OCI-LY3 (cell line): ENCODE measurements around the gene GJB5.

Source experiments
- H2AFZ ChIP-seq: fragments of 200-600, 300-600 bp; shearing (Covaris generic); 2 replicates; pipeline ENCODE4 v1.6.0; 2014; ENCODE audit warnings: antibody characterized with exemption, low read depth, low read length
- H3K27ac ChIP-seq: fragments of 200-600, 300-600 bp; sonication (generic); 2 replicates; pipeline ENCODE4 v1.5.1; 2014; ENCODE audit warnings: mild to moderate bottlenecking, low read length, moderate library complexity, mixed read lengths
- H3K27me3 ChIP-seq: fragments of 200-600, 300-600 bp; sonication (generic); 2 replicates; pipeline ENCODE4 v1.6.1; 2014; ENCODE audit warnings: low read depth, low read length, mixed read lengths
- H3K36me3 ChIP-seq: fragments of 200-600, 300-600 bp; sonication (generic); replicated peaks from 2 replicates; pipeline ENCODE3; 2014; ENCODE audit warnings: low read depth, low read length, mixed read lengths
- H3K4me1 ChIP-seq: fragments of 300-600, 200-600 bp; sonication (generic); 2 replicates; pipeline ENCODE4 v1.6.1; 2014; ENCODE audit warnings: low read length, mixed read lengths
- H3K4me2 ChIP-seq: fragments of 200-600, 300-600 bp; sonication (generic); 2 replicates; pipeline ENCODE4 v1.6.1; 2014; ENCODE audit warnings: low read length, mixed read lengths
- H3K4me3 ChIP-seq: fragments of 300-600, 200-600 bp; sonication (generic); 2 replicates; pipeline ENCODE4 v1.5.1; 2014; ENCODE audit warnings: antibody characterized with exemption, mild to moderate bottlenecking, low read length, moderate library complexity
- H3K79me2 ChIP-seq: fragments of 300-600, 200-600 bp; shearing (Covaris generic); 2 replicates; pipeline ENCODE4 v1.6.1; 2014; ENCODE audit warnings: mild to moderate bottlenecking, low read length, mixed read lengths
- H3K9ac ChIP-seq: fragments of 300-600, 200-600 bp; shearing (Covaris generic); 2 replicates; pipeline ENCODE4 v1.6.0; 2014; ENCODE audit warnings: mild to moderate bottlenecking, low read length, moderate library complexity
- H3K9me3 ChIP-seq: fragments of 200-600, 300-600 bp; shearing (Covaris generic); 2 replicates; pipeline ENCODE4 v1.6.1; 2014; ENCODE audit warnings: low read length, mixed read lengths; ENCODE audit not compliant: insufficient read depth
- H4K20me1 ChIP-seq: fragments of 200-600, 300-600 bp; sonication (generic); 2 replicates; pipeline ENCODE4 v1.6.1; 2016; ENCODE audit warnings: low read length, mixed read lengths; ENCODE audit not compliant: insufficient read depth
- EZH2phosphoT487 ChIP-seq: fragments of 200-600 bp; shearing (Covaris generic); IDR thresholded peaks from 2 replicates; pipeline ENCODE4 v1.6.1; 2018; ENCODE audit warnings: antibody characterized with exemption, mixed run types, low read depth
- TF ChIP-seq, protein P1 (sequence below): fragments of 200-600, 300-600 bp; sonication (generic); IDR thresholded peaks from 2 replicates; pipeline ENCODE4 v1.5.1; 2014; ENCODE audit warnings: antibody characterized with exemption, low read length, low read depth

The GJB5 gene

GRCh38 chr1:34761176-34761761, 6.4 kb downstream of the GJB5 start:
- Histone ChIP-seq H3K4me1 (no peaks in the 10 kb centered on the region), H3K27me3 (no peaks in the 10 kb centered on the region), H4K20me1 (no peaks in the 10 kb centered on the region), H3K4me2 (no peak overlapping the region), H2AFZ (no peak overlapping the region), H3K36me3 (no peaks in the 10 kb centered on the region), H3K27ac (no peak overlapping the region), H3K79me2 (no peaks in the 10 kb centered on the region), H3K4me3 (no peak overlapping the region), H3K9ac (no peak overlapping the region), H3K9me3 (no peaks in the 10 kb centered on the region)
- TF ChIP-seq, protein P1, sequence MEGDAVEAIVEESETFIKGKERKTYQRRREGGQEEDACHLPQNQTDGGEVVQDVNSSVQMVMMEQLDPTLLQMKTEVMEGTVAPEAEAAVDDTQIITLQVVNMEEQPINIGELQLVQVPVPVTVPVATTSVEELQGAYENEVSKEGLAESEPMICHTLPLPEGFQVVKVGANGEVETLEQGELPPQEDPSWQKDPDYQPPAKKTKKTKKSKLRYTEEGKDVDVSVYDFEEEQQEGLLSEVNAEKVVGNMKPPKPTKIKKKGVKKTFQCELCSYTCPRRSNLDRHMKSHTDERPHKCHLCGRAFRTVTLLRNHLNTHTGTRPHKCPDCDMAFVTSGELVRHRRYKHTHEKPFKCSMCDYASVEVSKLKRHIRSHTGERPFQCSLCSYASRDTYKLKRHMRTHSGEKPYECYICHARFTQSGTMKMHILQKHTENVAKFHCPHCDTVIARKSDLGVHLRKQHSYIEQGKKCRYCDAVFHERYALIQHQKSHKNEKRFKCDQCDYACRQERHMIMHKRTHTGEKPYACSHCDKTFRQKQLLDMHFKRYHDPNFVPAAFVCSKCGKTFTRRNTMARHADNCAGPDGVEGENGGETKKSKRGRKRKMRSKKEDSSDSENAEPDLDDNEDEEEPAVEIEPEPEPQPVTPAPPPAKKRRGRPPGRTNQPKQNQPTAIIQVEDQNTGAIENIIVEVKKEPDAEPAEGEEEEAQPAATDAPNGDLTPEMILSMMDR, result no peak

- Histone ChIP-seq H2AFZ (no peak overlapping the region), H4K20me1 (no peaks in the 10 kb centered on the region), H3K36me3 (no peaks in the 10 kb centered on the region), H3K9me3 (no peaks in the 10 kb centered on the region), H3K4me3 (no peak overlapping the region), H3K27ac (no peak overlapping the region), H3K27me3 (no peaks in the 10 kb centered on the region), H3K4me1 (no peaks in the 10 kb centered on the region), H3K79me2 (no peaks in the 10 kb centered on the region), H3K9ac (no peak overlapping the region), H3K4me2 (no peak overlapping the region)
- TF ChIP-seq EZH2phosphoT487, result no peak
- TF ChIP-seq, protein P1, result no peak
Measured at GRCh38 chr1:34761776-34762307, 7.0 kb downstream of the GJB5 start.

DNA sequence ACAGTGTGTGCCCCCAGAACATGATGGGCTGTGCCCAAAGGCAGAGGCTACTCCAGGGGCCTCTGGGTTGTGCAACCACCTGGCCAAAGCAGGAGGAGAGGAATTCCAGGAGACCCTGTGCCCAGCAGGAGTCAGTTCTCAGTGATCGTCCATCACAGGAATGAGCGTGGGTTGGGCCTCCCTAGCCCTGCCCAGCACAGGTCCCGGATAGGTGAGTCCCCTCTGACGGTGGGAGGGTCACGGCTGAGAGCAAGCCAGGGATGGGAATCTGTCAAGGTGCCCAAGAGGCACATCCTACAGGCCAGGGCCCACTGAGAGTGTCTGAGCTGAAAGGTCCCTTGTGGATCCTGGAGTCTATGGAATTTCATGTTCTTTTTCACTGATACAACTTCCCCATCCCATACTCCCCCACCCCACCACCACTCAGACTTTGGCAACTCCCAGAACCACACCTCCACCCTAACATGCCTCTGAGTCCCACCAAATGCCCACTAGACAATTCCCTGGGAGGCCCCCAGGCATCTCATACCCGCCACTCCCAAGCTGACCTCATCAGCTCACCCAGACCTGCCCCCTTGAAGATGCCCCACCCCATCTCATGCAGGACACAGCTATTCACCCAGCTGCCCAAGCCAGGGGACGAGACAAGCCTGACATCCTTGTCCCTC, 7.8 kb downstream of the GJB5 start:
- H3K4me2 ChIP-seq, result no peak overlapping the region
- no peak overlapping the region for H3K27ac ChIP-seq
- TF ChIP-seq, protein P1, result no peak
- no peak for TF ChIP-seq EZH2phosphoT487

GRCh38 chr1:34763142-34763781, 8.4 kb downstream of the GJB5 start:
- H3K9ac ChIP-seq, result no peak overlapping the region
- no peak overlapping the region for H2AFZ ChIP-seq
- no peaks in the 10 kb centered on the region for H3K9me3 ChIP-seq
- no peak overlapping the region for H3K4me3 ChIP-seq
- no peaks in the 10 kb centered on the region for H4K20me1 ChIP-seq
- H3K27ac ChIP-seq, result no peak overlapping the region
- H3K4me2 ChIP-seq, result no peak overlapping the region
- H3K36me3 ChIP-seq, result no peaks in the 10 kb centered on the region
- no peaks in the 10 kb centered on the region for H3K79me2 ChIP-seq
- TF ChIP-seq EZH2phosphoT487, result no peak
- TF ChIP-seq, protein P1, result no peak
- H3K27me3 ChIP-seq, result 0 out of 2 replicates have a peak, but pooled peaks cover 4% of the 10 kb centered on the region
- no peaks in the 10 kb centered on the region for H3K4me1 ChIP-seq

More for the DNA sequence above, 7.8 kb downstream of the GJB5 start:
- Histone ChIP-seq H3K9me3 (no peaks in the 10 kb centered on the region), H3K4me3 (no peak overlapping the region), H3K9ac (no peak overlapping the region), H3K79me2 (no peaks in the 10 kb centered on the region), H3K27me3 (0 out of 2 replicates have a peak, but pooled peaks cover 2% of the 10 kb centered on the region), H3K4me1 (no peaks in the 10 kb centered on the region), H3K36me3 (no peaks in the 10 kb centered on the region), H2AFZ (no peak overlapping the region), H4K20me1 (no peaks in the 10 kb centered on the region)
